Activated B cell treated with CpG ODN at 0.5 μM for 24 hours (primary cell): ENCODE data around the gene USB1. TPM values are rescaled to one million over a fixed set of nuclear protein-coding genes. Genes with fewer than 3 reads are reported as not detected.
"Not testable (repeated sequence)": the region's sequence is repeated elsewhere in the genome, so short reads cannot be mapped to it uniquely, and the experiment has no call there.

ENCODE experiments used
- ATAC-seq: fragments of 200-7000 bp; cut with Tn5 transposase; one replicate; pipeline ENCODE4 v1.10.0; 2021; ENCODE audit warnings: low read depth, mild to moderate bottlenecking, moderate library complexity
- CTCF ChIA-PET: fragments of 350-600 bp; sonication (Branson Sonifier 250); formaldehyde crosslinking; loops from one replicate; lab custom pipeline; 2021; ENCODE audit warnings: antibody characterized with exemption; lab: Charles Lee
- POLR2A ChIA-PET: fragments of 350-600 bp; sonication (Branson Sonifier 250); formaldehyde crosslinking; loops from one replicate; lab custom pipeline; 2021; ENCODE audit warnings: antibody characterized with exemption; lab: Charles Lee
- DNase-seq: peaks from one replicate; pipeline ENCODE4 v3.0.0; 2022
- H3K27ac Mint-ChIP-seq: one replicate; pipeline ENCODE4 v1.8.0; 2020; ENCODE audit warnings: mixed read lengths
- H3K27me3 Mint-ChIP-seq: one replicate; pipeline ENCODE4 v1.8.0; 2021; ENCODE audit warnings: mixed read lengths
- H3K36me3 Mint-ChIP-seq: one replicate; pipeline ENCODE4 v1.8.0; 2021; ENCODE audit warnings: low read depth, mixed read lengths
- H3K4me1 Mint-ChIP-seq: one replicate; pipeline ENCODE4 v1.8.0; 2021; ENCODE audit warnings: mixed read lengths
- H3K4me3 Mint-ChIP-seq: one replicate; pipeline ENCODE4 v1.8.0; 2020; ENCODE audit warnings: mild to moderate bottlenecking, mixed read lengths
- H3K9me3 Mint-ChIP-seq: one replicate; pipeline ENCODE4 v1.8.0; 2020; ENCODE audit warnings: mixed read lengths
- intact Hi-C: fragments of 100-400 bp; cut with micrococcal nuclease; formaldehyde crosslinking; loops from one replicate; pipeline ENCODE4 v1.15.1; 2024
- total RNA-seq: library from RNA; stranded (reverse); gene quantifications from 2 replicates; pipeline ENCODE4 v1.2.3, GENCODE V29; 2022
- TF ChIP-seq, protein P1 (sequence below): fragments of 200-600 bp; IDR thresholded peaks from one replicate; pipeline ENCODE4 v1.8.0; 2022; ENCODE audit warnings: antibody characterized with exemption, mild to moderate bottlenecking

The USB1 gene
- total RNA-seq, 1 donor from 2014 or later: 40.7 TPM

GRCh38 chr16:57976331-57976796, 24.8 kb upstream of the USB1 start:
- intact Hi-C loops: no loop called here
- no peak for DNase-seq
- CTCF ChIA-PET: no interaction called here

DNA sequence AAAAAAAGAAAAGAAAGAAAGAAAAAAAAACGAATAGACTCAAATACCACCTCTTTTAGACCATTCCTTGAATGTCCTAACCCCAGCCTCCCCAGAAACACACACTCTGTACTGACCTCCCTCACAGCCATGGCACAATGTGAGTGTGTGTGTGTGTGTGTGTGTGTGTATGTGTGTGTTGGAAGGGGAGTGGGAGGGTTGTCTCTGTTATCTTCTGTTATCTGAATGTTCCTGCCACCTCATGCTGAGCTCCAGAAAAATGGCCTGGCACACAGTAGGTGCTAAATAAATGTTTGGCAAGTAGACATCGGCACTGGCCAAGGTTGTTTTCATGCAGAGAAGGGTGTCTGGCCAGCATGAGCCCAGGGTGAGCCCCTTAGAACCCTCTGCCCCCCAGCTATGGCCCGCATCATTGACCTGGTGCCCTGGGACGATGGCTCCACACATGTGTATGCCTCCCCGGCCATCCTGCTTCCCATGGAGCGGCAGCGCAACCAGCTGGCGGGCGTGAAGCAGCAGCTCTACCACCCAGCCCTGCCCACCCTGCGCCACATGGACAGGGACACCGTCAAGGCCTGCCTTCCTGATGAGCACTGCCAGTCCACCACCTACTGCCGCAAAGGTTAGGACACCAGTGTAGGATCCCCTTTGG, 23.7 kb upstream of the USB1 start:
- DNase-seq: no peak
- TF ChIP-seq, protein P1, sequence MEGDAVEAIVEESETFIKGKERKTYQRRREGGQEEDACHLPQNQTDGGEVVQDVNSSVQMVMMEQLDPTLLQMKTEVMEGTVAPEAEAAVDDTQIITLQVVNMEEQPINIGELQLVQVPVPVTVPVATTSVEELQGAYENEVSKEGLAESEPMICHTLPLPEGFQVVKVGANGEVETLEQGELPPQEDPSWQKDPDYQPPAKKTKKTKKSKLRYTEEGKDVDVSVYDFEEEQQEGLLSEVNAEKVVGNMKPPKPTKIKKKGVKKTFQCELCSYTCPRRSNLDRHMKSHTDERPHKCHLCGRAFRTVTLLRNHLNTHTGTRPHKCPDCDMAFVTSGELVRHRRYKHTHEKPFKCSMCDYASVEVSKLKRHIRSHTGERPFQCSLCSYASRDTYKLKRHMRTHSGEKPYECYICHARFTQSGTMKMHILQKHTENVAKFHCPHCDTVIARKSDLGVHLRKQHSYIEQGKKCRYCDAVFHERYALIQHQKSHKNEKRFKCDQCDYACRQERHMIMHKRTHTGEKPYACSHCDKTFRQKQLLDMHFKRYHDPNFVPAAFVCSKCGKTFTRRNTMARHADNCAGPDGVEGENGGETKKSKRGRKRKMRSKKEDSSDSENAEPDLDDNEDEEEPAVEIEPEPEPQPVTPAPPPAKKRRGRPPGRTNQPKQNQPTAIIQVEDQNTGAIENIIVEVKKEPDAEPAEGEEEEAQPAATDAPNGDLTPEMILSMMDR: no peak
- CTCF ChIA-PET: no interaction called here
- Mint-ChIP-seq H3K4me1 (no peaks in the 10 kb centered on the region), H3K36me3 (no peaks in the 10 kb centered on the region), H3K9me3 (no peaks in the 10 kb centered on the region), H3K27me3 (peaks cover 10% of the 10 kb centered on the region), H3K4me3 (no peak overlapping the region), H3K27ac (no peak overlapping the region)
- intact Hi-C loops: no loop called here
- no peak for ATAC-seq
- POLR2A ChIA-PET: no interaction called here

More at GRCh38 chr16:57976331-57976796, 24.8 kb upstream of the USB1 start:
- Mint-ChIP-seq H3K36me3 (no peaks in the 10 kb centered on the region), H3K27me3 (peaks cover 11% of the 10 kb centered on the region), H3K27ac (no peak overlapping the region), H3K4me1 (no peaks in the 10 kb centered on the region), H3K9me3 (no peaks in the 10 kb centered on the region), H3K4me3 (no peak overlapping the region)
- TF ChIP-seq, protein P1: no peak
- no peak for ATAC-seq
- POLR2A ChIA-PET: no interaction called here

DNA sequence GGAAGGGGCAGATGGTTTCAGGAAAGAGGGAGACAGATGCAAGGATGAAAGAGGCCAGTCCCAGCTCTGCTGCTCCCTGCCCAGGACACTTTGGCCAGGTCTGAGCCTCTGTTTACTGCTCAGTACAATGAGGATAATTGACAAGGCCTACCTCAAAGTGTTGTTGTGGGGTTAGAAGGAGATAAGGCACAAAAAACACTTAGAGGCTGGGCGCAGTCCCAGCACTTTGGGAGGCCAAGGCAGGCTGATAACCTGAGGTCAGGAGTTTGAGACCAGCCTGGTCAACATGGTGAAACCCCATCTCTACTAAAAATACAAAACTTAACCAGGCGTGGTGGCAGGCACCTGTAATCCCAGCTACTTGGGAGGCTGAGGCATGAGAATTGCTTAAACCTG, 23.1 kb upstream of the USB1 start:
- H3K9me3 Mint-ChIP-seq, H3K27ac Mint-ChIP-seq, DNase-seq, H3K4me1 Mint-ChIP-seq, H3K36me3 Mint-ChIP-seq, POLR2A ChIA-PET, intact Hi-C loops, CTCF ChIA-PET, H3K4me3 Mint-ChIP-seq, ATAC-seq: not testable (repeated sequence)
- H3K27me3 Mint-ChIP-seq: peaks cover 10% of the 10 kb centered on the region

DNA sequence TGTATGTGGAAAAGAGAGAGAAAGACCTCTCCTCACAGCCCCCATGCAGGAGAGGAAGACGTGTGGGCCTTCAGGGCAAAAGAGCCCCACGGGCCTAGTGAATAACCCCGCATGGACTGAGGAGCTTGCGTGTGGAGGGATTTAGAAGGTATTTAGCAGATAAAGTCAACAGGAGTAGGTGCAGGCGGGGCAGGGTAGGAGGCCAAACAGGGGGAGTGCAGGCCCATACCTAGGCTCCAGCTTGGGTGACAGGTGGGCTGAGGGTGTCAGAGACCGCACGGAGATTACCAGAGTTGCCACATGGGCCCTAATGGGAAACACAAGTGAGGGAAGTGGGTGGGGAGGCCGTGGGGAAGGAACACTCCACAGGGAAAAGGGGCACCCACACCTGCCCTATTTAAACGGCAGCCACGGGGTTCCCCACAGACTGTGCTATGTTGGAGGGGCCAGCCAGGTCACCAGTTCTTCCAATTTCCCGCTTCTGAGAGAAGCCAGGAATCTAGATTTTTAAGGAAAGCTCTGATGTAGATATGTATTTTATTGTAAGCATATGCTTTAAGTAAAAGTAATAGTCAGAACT, 22.1 kb upstream of the USB1 start:
- ChIA-PET POLR2A (no interaction called here), CTCF (interaction anchor here (1.1 kb wide), 1 partner anchor 14 kb away, joined by 3 read pairs; no protein-coding TSS in a partner anchor)
- no peak overlapping the region for H3K4me3 Mint-ChIP-seq
- H3K27me3 Mint-ChIP-seq: peaks cover 10% of the 10 kb centered on the region
- no peaks in the 10 kb centered on the region for H3K36me3 Mint-ChIP-seq
- TF ChIP-seq, protein P1: no peak
- ATAC-seq (no peak), DNase-seq (no peak)
- intact Hi-C loops: no loop called here
- H3K4me1 Mint-ChIP-seq: peaks cover 1% of the 10 kb centered on the region
- no peak overlapping the region for H3K27ac Mint-ChIP-seq
- H3K9me3 Mint-ChIP-seq: no peaks in the 10 kb centered on the region

DNA sequence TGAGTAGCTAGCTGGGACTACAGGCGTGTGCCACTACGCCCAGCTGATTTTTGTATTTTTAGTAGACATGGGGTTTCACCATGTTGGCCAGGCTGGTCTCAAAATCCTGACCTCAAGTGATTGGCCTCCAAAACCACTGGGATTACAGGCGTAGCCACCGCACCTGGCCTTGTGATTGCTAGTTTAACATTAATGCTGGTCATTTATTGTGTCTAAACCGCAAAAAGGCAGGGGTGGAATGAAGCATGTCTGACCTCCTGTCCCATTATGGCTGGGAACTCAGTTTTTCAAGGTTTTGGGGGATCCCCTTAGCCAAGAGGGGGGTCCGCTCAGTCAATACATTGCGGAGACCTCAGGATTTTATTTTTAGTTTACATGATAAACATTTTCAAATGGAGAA, 19.6 kb upstream of the USB1 start:
- no peak overlapping the region for H3K27ac Mint-ChIP-seq
- H3K4me1 Mint-ChIP-seq: peaks cover 14% of the 10 kb centered on the region
- POLR2A ChIA-PET: no interaction called here
- no peak for DNase-seq
- no peak overlapping the region for H3K4me3 Mint-ChIP-seq
- peaks cover 10% of the 10 kb centered on the region for H3K27me3 Mint-ChIP-seq
- H3K36me3 Mint-ChIP-seq: no peaks in the 10 kb centered on the region
- CTCF ChIA-PET: no interaction called here
- ATAC-seq: no peak
- no peaks in the 10 kb centered on the region for H3K9me3 Mint-ChIP-seq
- intact Hi-C loops: loop anchor here (5.0 kb wide), 1 partner anchor 1789 kb away; the partner anchor contains the start of gene GNAO1
- TF ChIP-seq, protein P1: no peak
